ENCODE results near the gene LIPT2.

GRCh38 chr11:74457356-74457755, 36.2 kb downstream of the LIPT2 start:
- TF ChIP-seq NFRKB (IDR thresholded peaks at IDR 0.05) (no peak), FOXA1 (IDR thresholded peaks at IDR 0.05) (no peak), SP1 (IDR thresholded peaks at IDR 0.05) (no peak), PKNOX1 (IDR thresholded peaks at IDR 0.05) (no peak)
